K562 (cell line): ENCODE results near the gene G6PD. TPM values are rescaled to one million over a fixed set of nuclear protein-coding genes. Genes with fewer than 3 reads are reported as not detected.
A peak's percentile ranks its signal among the peaks of the same experiment; 100 is the strongest.

Experiments used
- KAT8 ChIP-seq: fragments of 450-650 bp; IDR thresholded peaks from 2 replicates; pipeline ENCODE4 v1.6.1; 2016; ENCODE audit warnings: low read depth, mild to moderate bottlenecking
- POLR2A ChIP-seq: fragments of 450-650 bp; conservative IDR thresholded peaks from 2 replicates; pipeline ENCODE4 v1.6.1; 2016
- TEAD4 ChIP-seq, 2 experiments: sonication (generic) in 1 of 2; formaldehyde crosslinking in 1 of 2; IDR thresholded peaks; 2 replicates each; pipeline versions ENCODE4 v1.6.1 to v1.8.0; 2012 to 2022; ENCODE audit warnings: borderline replicate concordance in 1 of 2, inconsistent platforms in 1 of 2, low read length in 1 of 2, mild to moderate bottlenecking in 1 of 2, missing genetic modification reagents in 1 of 2
- ZNF263 ChIP-seq: sonication (generic); formaldehyde crosslinking; IDR thresholded peaks from 2 replicates; pipeline ENCODE4 v1.8.0; 2022; ENCODE audit warnings: mild to moderate bottlenecking, missing genetic modification reagents, borderline replicate concordance
- ZNF431 ChIP-seq: sonication (generic); formaldehyde crosslinking; IDR thresholded peaks from 2 replicates; pipeline ENCODE4 v1.8.0; 2022; ENCODE audit warnings: mild to moderate bottlenecking, missing genetic modification reagents
- ZNF507 ChIP-seq: conservative IDR thresholded peaks from 2 replicates; pipeline ENCODE4 v1.6.1; 2017; ENCODE audit warnings: missing genetic modification characterization, missing compliant biosample characterization
- polyA plus RNA-seq, 8 experiments: library from polyadenylated mRNA; depleted of rRNA in 4 of 8; stranded (reverse) in 5 of 8; unstranded in 3 of 8; fragments of >200 nt; fragmentation: Nextera tagmentation in 2 of 8; fragmentation: Illumina TruSeq in 1 of 8; extraction: Ambion mirVana in 2 of 8; extraction: Trizol in 1 of 8; gene quantifications; 2 replicates each; pipeline versions ENCODE4 v1.2.1 to v1.2.3, GENCODE V29; 2011 to 2014; ENCODE audit warnings: inconsistent platforms in 1 of 8, missing spikeins in 1 of 8
- total RNA-seq, 7 experiments: library from RNA; depleted of rRNA in 6 of 7; stranded (reverse); fragments of >200 nt in 6 of 7; fragmentation: Illumina TruSeq in 2 of 7; extraction: Trizol in 2 of 7; gene quantifications; 2 replicates each; pipeline versions ENCODE4 v1.2.1 to v1.2.3, GENCODE V29; 2011 to 2021; ENCODE audit warnings: low replicate concordance in 1 of 7
- TF ChIP-seq, protein P1 (sequence below): fragments of 450-650 bp; IDR thresholded peaks from 2 replicates; pipeline ENCODE4 v1.6.1; 2014; ENCODE audit warnings: low read depth, mild to moderate bottlenecking, moderate library complexity, borderline replicate concordance
- TF ChIP-seq, protein P2 (sequence below): fragments of 200-600 bp; sonication (generic); IDR thresholded peaks from one replicate; pipeline ENCODE4 v1.6.1; 2012; ENCODE audit warnings: mild to moderate bottlenecking, low read depth, low read length, inconsistent platforms
- TF ChIP-seq, protein P3 (sequence below): IDR thresholded peaks from 3 replicates; pipeline ENCODE4 v1.6.1; 2011; ENCODE audit warnings: borderline replicate concordance, mild to moderate bottlenecking; ENCODE audit not compliant: insufficient read length, insufficient read depth

G6PD gene
- total and polyA plus RNA-seq, 9 of the 15 experiments (the other 6 are each of a cell fraction or from before 2014, with no cell fraction given) = 2.9 to 222 (median 66.4) TPM

DNA sequence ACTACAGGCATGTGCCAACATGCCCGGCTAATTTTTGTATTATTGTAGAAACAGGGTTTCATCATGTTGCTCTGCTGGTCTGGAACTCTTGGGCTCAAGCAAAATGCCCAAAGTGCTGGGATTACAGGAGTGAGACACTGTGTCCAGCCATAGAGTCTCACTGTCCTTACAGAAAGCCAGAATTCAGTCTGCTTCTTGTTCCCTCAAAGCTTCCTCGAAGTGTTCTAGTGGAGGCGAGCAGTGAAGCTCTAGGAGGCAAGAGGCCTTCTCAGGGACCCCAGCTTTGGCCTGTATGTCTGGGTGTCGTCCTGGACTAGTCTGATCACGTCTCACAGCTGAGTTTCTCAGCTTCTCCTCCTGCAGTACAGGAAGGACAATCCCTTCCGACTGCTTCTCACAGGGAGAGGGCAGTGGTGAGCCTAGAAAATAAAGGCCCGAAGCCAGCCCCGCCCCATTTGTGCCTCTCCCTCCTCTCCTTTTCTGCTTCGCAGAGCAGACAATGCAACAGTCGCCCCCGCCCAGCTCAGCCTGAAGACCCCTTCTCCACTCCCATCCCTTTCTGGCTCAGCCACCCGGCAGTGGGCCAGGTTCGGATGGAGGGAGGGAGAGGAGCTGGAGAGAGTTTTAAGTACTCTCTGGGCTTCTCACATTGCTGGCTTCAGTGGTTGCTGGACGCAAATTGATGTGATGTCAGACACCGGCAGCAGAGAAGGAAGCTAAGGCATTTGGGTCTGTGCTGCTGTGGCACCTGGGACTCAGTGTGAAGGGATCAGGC is 19.6 kb downstream of the G6PD start (continued):
- TF ChIP-seq, protein P1, sequence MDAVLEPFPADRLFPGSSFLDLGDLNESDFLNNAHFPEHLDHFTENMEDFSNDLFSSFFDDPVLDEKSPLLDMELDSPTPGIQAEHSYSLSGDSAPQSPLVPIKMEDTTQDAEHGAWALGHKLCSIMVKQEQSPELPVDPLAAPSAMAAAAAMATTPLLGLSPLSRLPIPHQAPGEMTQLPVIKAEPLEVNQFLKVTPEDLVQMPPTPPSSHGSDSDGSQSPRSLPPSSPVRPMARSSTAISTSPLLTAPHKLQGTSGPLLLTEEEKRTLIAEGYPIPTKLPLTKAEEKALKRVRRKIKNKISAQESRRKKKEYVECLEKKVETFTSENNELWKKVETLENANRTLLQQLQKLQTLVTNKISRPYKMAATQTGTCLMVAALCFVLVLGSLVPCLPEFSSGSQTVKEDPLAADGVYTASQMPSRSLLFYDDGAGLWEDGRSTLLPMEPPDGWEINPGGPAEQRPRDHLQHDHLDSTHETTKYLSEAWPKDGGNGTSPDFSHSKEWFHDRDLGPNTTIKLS = no peak
- TF ChIP-seq KAT8 = no peak
- TF ChIP-seq TEAD4 (IDR thresholded peaks at IDR 0.05; ENCODE audit: low read length) = 0 out of 2 replicates have a peak, but pooled peaks have one; percentile 13
- no peak for TF ChIP-seq TEAD4 (CRISPR knock-in tag; IDR thresholded peaks at IDR 0.05; ENCODE audit: borderline replicate concordance)
- no peak for TF ChIP-seq ZNF431 (CRISPR knock-in tag)
- no peak for TF ChIP-seq ZNF507 (tag)
- TF ChIP-seq, protein P2, sequence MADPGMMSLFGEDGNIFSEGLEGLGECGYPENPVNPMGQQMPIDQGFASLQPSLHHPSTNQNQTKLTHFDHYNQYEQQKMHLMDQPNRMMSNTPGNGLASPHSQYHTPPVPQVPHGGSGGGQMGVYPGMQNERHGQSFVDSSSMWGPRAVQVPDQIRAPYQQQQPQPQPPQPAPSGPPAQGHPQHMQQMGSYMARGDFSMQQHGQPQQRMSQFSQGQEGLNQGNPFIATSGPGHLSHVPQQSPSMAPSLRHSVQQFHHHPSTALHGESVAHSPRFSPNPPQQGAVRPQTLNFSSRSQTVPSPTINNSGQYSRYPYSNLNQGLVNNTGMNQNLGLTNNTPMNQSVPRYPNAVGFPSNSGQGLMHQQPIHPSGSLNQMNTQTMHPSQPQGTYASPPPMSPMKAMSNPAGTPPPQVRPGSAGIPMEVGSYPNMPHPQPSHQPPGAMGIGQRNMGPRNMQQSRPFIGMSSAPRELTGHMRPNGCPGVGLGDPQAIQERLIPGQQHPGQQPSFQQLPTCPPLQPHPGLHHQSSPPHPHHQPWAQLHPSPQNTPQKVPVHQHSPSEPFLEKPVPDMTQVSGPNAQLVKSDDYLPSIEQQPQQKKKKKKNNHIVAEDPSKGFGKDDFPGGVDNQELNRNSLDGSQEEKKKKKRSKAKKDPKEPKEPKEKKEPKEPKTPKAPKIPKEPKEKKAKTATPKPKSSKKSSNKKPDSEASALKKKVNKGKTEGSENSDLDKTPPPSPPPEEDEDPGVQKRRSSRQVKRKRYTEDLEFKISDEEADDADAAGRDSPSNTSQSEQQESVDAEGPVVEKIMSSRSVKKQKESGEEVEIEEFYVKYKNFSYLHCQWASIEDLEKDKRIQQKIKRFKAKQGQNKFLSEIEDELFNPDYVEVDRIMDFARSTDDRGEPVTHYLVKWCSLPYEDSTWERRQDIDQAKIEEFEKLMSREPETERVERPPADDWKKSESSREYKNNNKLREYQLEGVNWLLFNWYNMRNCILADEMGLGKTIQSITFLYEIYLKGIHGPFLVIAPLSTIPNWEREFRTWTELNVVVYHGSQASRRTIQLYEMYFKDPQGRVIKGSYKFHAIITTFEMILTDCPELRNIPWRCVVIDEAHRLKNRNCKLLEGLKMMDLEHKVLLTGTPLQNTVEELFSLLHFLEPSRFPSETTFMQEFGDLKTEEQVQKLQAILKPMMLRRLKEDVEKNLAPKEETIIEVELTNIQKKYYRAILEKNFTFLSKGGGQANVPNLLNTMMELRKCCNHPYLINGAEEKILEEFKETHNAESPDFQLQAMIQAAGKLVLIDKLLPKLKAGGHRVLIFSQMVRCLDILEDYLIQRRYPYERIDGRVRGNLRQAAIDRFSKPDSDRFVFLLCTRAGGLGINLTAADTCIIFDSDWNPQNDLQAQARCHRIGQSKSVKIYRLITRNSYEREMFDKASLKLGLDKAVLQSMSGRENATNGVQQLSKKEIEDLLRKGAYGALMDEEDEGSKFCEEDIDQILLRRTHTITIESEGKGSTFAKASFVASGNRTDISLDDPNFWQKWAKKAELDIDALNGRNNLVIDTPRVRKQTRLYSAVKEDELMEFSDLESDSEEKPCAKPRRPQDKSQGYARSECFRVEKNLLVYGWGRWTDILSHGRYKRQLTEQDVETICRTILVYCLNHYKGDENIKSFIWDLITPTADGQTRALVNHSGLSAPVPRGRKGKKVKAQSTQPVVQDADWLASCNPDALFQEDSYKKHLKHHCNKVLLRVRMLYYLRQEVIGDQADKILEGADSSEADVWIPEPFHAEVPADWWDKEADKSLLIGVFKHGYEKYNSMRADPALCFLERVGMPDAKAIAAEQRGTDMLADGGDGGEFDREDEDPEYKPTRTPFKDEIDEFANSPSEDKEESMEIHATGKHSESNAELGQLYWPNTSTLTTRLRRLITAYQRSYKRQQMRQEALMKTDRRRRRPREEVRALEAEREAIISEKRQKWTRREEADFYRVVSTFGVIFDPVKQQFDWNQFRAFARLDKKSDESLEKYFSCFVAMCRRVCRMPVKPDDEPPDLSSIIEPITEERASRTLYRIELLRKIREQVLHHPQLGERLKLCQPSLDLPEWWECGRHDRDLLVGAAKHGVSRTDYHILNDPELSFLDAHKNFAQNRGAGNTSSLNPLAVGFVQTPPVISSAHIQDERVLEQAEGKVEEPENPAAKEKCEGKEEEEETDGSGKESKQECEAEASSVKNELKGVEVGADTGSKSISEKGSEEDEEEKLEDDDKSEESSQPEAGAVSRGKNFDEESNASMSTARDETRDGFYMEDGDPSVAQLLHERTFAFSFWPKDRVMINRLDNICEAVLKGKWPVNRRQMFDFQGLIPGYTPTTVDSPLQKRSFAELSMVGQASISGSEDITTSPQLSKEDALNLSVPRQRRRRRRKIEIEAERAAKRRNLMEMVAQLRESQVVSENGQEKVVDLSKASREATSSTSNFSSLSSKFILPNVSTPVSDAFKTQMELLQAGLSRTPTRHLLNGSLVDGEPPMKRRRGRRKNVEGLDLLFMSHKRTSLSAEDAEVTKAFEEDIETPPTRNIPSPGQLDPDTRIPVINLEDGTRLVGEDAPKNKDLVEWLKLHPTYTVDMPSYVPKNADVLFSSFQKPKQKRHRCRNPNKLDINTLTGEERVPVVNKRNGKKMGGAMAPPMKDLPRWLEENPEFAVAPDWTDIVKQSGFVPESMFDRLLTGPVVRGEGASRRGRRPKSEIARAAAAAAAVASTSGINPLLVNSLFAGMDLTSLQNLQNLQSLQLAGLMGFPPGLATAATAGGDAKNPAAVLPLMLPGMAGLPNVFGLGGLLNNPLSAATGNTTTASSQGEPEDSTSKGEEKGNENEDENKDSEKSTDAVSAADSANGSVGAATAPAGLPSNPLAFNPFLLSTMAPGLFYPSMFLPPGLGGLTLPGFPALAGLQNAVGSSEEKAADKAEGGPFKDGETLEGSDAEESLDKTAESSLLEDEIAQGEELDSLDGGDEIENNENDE = no peak
- TF ChIP-seq, protein P3, sequence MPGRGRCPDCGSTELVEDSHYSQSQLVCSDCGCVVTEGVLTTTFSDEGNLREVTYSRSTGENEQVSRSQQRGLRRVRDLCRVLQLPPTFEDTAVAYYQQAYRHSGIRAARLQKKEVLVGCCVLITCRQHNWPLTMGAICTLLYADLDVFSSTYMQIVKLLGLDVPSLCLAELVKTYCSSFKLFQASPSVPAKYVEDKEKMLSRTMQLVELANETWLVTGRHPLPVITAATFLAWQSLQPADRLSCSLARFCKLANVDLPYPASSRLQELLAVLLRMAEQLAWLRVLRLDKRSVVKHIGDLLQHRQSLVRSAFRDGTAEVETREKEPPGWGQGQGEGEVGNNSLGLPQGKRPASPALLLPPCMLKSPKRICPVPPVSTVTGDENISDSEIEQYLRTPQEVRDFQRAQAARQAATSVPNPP = no peak
- TF ChIP-seq ZNF263 (CRISPR knock-in tag) = 0 out of 2 replicates have a peak, but pooled peaks have one; percentile 41
- 0 out of 2 replicates have a peak, but pooled peaks have one; percentile 39 for TF ChIP-seq POLR2A
